Lower lobe of right lung (tissue), 2 donors: Measurements from ENCODE around the gene ANKRD16. TPM values are rescaled to one million over a fixed set of nuclear protein-coding genes. Genes with fewer than 3 reads are reported as not detected.
A peak's percentile ranks its signal among the peaks of the same experiment; 100 is the strongest.
"Not testable (repeated sequence)": the region's sequence is repeated elsewhere in the genome, so short reads cannot be mapped to it uniquely, and the experiment has no call there.

ENCODE experiments used
- ATAC-seq, 2 donors: fragments of 200-7000 bp; cut with Tn5 transposase; one replicate each; pipeline ENCODE4 v1.9.1; 2020 to 2022; ENCODE audit warnings: mild to moderate bottlenecking in 2 of 2, moderate library complexity in 2 of 2
- DNase-seq: peaks from one replicate; pipeline ENCODE4 v3.0.0-alpha.2; 2020
- H3K27ac ChIP-seq: fragments of 200-600 bp; one replicate; pipeline ENCODE4 v1.8.0; 2022
- H3K27me3 ChIP-seq: fragments of 200-600 bp; one replicate; pipeline ENCODE4 v1.8.0; 2022; ENCODE audit warnings: low read depth
- H3K36me3 ChIP-seq: fragments of 200-600 bp; one replicate; pipeline ENCODE4 v1.8.0; 2022; ENCODE audit warnings: mild to moderate bottlenecking
- H3K4me1 ChIP-seq: fragments of 200-600 bp; one replicate; pipeline ENCODE4 v1.8.0; 2022
- H3K4me3 ChIP-seq: fragments of 200-600 bp; one replicate; pipeline ENCODE4 v1.8.0; 2022; ENCODE audit warnings: mild to moderate bottlenecking
- H3K9me3 ChIP-seq: fragments of 200-600 bp; one replicate; pipeline ENCODE4 v1.8.0; 2022
- intact Hi-C: fragments of 100-400 bp; cut with DNase I; formaldehyde crosslinking; loops from one replicate; pipeline ENCODE4 v1.11.0; 2022
- total RNA-seq: library from RNA; stranded (reverse); fragmentation: NEBNext Ultra II Directional; extraction: Animal tissue kit (Norgen Biotek cat#: 25700); gene quantifications from one replicate; pipeline ENCODE4 v1.2.1, GENCODE V29; 2021
- TF ChIP-seq, protein P1 (sequence below): fragments of 200-600 bp; IDR thresholded peaks from one replicate; pipeline ENCODE4 v1.8.0; 2022; ENCODE audit warnings: antibody characterized with exemption, mild to moderate bottlenecking
- donor health status: DM: no; HTN: yes; CAD: no; lungs with severe emphysema.

The ANKRD16 gene
- total RNA-seq, 1 donor from 2014 or later, result 5.6 TPM

DNA sequence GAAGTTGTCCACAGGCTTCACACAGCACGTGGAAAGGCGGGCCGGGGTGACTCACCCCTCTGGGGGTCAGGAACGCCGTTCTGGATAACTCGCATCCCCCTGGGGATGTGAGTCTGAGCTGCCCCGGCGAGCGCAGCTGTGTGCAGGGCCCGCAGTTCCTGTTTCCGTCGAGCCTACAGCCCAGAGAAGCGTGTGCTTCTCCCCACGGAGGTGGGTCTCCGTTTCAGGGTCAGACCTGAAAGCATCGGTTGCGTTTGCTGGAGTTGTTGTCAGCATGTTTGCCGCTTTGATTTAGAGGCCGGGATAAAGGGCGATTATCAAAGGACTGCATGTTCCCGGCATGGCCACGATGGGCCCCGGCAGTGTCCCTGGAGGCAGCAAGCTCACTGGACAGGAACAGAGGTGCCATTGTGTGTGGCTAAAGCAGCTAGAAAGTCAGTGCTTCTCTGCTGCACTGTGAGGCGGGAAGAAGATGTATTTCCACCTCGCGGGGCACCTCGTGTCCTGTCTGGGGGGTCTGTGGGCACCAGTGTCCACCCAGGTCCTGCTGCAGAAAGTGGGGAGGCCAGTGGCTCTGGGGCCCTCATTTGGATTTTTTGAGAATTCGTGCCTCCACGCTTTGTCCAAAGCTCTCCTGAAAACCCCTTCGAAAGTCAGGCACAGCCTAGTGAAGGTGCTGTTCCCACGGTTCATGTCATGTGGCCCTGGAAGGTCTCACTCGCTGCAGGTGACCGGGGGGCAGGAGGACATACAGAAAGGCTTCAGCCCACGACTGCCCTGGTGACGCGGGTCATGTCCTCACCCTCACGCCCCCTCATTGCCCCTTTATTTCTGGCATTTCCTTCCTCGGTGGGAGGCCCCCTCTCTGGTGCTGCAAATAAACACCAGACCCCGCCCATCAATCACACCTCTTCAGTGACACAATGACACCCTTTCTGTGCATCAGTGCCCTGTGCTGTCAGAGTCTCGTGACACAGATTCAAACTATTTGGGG, 49.1 kb downstream of the ANKRD16 start:
- ATAC-seq (peak in 1 of 2 donors; percentile 59), DNase-seq (no peak)
- intact Hi-C loops, result no loop called here
- Histone ChIP-seq H3K4me1 (peaks cover 8% of the 10 kb centered on the region), H3K27ac (no peak overlapping the region), H3K27me3 (no peaks in the 10 kb centered on the region), H3K36me3 (no peaks in the 10 kb centered on the region), H3K9me3 (no peaks in the 10 kb centered on the region), H3K4me3 (no peak overlapping the region)
- TF ChIP-seq, protein P1, sequence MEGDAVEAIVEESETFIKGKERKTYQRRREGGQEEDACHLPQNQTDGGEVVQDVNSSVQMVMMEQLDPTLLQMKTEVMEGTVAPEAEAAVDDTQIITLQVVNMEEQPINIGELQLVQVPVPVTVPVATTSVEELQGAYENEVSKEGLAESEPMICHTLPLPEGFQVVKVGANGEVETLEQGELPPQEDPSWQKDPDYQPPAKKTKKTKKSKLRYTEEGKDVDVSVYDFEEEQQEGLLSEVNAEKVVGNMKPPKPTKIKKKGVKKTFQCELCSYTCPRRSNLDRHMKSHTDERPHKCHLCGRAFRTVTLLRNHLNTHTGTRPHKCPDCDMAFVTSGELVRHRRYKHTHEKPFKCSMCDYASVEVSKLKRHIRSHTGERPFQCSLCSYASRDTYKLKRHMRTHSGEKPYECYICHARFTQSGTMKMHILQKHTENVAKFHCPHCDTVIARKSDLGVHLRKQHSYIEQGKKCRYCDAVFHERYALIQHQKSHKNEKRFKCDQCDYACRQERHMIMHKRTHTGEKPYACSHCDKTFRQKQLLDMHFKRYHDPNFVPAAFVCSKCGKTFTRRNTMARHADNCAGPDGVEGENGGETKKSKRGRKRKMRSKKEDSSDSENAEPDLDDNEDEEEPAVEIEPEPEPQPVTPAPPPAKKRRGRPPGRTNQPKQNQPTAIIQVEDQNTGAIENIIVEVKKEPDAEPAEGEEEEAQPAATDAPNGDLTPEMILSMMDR, result no peak

DNA sequence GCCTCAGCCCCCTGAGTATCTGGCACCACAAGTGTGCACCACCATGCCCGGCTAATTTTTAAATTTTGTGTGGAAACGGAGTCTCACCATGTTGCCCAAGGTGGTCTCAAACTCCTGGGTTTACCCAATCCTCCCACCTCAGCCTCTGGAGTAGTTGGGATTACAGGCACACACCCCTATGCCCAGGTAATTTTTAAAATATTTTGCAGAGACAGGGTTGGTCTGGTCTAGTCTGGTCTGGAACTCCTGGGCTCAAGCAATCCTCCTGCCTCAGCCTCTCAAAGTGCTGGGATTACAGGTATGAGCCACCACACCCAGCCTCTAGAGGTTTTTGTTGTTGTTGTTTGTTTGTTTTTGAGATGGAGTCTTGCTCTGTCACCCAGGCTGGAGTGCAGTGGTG, 53.5 kb downstream of the ANKRD16 start:
- intact Hi-C loops, H3K4me3 ChIP-seq, ATAC-seq, H3K27ac ChIP-seq, H3K9me3 ChIP-seq, H3K36me3 ChIP-seq, DNase-seq, H3K27me3 ChIP-seq, H3K4me1 ChIP-seq: not testable (repeated sequence)

DNA sequence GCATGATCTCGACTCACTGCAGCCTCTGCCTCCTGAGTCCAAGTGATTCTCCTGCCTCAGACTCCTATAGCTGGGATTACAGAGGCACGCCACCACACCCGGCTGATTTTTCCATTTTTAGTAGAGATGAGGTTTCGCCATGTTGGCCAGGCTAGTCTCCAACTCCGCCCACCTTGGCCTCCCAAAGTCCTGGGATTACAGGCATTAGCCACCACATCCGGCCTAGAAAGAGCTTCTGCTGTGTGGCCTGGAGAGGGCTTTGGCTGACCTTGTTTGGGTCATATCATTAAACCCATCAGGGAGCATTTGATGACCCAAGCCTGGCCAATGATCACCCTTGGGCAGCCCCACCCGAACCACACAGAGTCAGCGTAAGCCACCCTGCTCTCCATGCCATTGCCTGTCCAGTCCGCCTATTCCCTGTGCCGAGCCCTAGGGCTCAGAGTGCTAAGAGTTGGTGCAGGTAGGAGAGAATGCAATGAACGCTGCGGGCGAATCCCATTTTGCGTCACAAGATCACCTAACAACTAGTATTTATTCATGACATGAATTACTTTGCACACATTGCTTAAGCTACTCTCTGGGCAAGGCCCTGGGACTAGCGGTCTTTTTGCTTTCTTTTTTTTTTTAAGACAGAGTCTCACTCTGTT, 54.1 kb downstream of the ANKRD16 start:
- peak in 1 of 2 donors; percentile 20 for ATAC-seq
- Histone ChIP-seq H3K4me1 (no peaks in the 10 kb centered on the region), H3K9me3 (no peaks in the 10 kb centered on the region), H3K27ac (no peak overlapping the region), H3K4me3 (no peak overlapping the region), H3K27me3 (no peaks in the 10 kb centered on the region), H3K36me3 (no peaks in the 10 kb centered on the region)
- TF ChIP-seq, protein P1, result no peak
- intact Hi-C loops, result no loop called here
- DNase-seq, result no peak

DNA sequence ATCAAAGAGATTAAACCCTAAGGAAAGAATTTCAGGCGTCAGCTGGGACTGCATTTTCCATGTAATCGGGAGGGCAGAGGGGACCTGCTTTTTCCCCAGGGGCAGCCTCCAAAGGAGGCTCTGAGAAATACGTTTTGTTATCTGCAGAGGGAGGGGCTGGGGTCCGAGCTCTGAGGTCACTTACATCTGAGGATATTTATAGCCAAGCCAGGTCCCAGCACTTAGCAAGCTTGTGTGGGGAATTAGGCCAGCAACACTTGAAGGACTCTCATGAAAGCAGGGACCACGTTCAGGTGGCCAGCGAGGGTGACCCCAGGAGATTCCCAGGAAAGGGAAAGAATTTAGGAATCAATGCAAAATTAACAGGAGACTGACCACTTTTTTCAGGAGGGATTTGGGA, 55.9 kb downstream of the ANKRD16 start:
- H3K27ac ChIP-seq, result no peak overlapping the region
- no peaks in the 10 kb centered on the region for H3K9me3 ChIP-seq
- no peak for DNase-seq
- intact Hi-C loops, result no loop called here
- TF ChIP-seq, protein P1, result no peak
- H3K4me3 ChIP-seq, result no peak overlapping the region
- no peaks in the 10 kb centered on the region for H3K4me1 ChIP-seq
- ATAC-seq, result no peak
- no peaks in the 10 kb centered on the region for H3K36me3 ChIP-seq
- no peaks in the 10 kb centered on the region for H3K27me3 ChIP-seq

DNA sequence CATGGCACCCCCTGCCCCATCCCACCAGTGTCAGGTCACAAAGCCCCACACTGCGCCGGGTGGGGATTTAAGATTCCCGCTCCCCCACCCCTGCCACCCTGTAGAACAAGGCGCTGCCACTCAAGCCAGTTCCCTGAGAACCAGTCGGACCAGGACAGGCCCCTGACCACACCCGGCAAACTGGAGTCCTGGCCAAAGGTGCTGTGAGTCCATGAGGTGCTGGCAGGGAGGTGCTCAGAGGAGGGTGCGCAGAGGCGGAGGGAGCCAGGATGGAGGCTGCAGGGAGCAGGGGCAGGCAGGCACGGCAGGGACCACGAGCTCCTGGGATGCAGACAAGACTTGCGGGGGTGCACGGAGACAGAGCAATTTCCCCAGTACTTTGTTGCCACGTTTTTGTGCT, 56.7 kb downstream of the ANKRD16 start:
- peak; percentile 40 to 63 for ATAC-seq
- H3K27me3 ChIP-seq, result no peaks in the 10 kb centered on the region
- H3K27ac ChIP-seq, result no peak overlapping the region
- no peak for DNase-seq
- no peaks in the 10 kb centered on the region for H3K9me3 ChIP-seq
- no peak overlapping the region for H3K4me3 ChIP-seq
- TF ChIP-seq, protein P1, result no peak
- H3K4me1 ChIP-seq, result no peaks in the 10 kb centered on the region
- no peaks in the 10 kb centered on the region for H3K36me3 ChIP-seq
- intact Hi-C loops, result no loop called here

DNA sequence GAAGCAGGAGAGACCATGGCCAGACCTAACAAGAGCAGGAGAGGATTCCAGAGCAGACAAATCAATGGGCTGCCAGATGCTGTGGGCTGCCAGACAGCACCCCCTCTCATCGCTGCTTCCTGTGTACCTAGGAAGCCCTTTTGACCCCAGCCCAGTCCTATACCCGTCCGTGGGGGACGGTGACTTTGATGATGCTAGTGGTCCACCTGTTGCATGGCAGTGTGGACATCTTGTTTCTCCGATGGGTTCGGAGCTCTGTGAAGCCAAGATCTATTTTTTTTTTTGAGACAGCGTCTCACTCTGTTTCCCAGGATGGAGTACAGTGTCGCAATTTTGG, 58.3 kb downstream of the ANKRD16 start:
- H3K4me3 ChIP-seq, result no peak overlapping the region
- no peaks in the 10 kb centered on the region for H3K36me3 ChIP-seq
- DNase-seq, result no peak
- no peaks in the 10 kb centered on the region for H3K4me1 ChIP-seq
- TF ChIP-seq, protein P1, result no peak
- intact Hi-C loops, result no loop called here
- ATAC-seq, result no peak
- no peaks in the 10 kb centered on the region for H3K27me3 ChIP-seq
- no peak overlapping the region for H3K27ac ChIP-seq
- no peaks in the 10 kb centered on the region for H3K9me3 ChIP-seq
